ENCODE results near the gene RAB1A.
"Not testable (repeated sequence)": the region's sequence is repeated elsewhere in the genome, so short reads cannot be mapped to it uniquely, and the experiment has no call there.

The RAB1A gene

DNA sequence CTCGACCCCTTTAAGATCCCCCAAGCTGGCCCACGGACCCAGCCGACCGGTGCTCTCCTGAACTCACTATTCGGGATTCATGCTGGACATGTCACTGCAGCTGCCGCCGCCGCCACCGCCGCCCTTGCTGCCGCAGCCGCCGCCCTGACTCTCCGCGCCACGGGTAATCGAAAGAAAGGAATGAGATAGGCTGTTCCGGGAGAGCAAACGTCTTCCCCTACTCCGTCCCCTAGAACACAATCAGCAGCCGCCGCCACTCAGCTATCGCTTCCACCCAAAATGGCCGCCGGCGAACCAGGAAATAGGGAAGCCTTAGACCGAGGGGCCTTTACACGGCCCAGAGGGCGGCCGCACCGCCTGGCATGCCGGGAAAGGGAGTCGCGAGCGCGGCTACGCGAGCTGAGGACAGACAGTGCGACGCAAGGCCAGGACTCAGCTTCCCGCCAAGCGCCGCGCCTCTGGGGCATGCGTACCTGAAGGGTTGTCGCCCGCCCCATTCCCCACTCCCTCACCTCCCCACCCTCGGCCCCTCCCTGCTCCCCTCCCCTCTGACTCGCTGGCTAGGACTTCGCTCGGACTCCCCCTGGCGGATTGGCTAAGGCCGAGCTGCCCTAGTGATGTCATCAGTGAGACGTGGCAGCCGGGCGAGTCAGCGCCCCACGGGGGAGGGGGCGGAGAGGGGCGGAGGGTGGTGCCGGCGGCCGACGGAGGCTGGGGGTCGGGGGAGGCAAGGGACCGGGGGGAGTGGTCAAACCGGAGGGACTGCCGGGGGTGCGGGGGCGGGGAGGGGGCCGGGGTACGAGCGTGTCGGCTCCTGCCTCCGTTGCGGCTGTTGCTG is at the start of gene RAB1A:
Gene RAB1A (minus strand): TSS at position 281 of the 838 bp plus-strand sequence. CDS start 191 bp downstream, at position 90.
- DNase-seq (ENCODE audit: low read depth, low spot score), result peak; percentile 100

- peak; percentile 50 for DNase-seq (ENCODE audit: low read depth, low spot score)
Observed at GRCh38 chr2:65177751-65178442, 48.0 kb upstream of the RAB1A start.

DNA sequence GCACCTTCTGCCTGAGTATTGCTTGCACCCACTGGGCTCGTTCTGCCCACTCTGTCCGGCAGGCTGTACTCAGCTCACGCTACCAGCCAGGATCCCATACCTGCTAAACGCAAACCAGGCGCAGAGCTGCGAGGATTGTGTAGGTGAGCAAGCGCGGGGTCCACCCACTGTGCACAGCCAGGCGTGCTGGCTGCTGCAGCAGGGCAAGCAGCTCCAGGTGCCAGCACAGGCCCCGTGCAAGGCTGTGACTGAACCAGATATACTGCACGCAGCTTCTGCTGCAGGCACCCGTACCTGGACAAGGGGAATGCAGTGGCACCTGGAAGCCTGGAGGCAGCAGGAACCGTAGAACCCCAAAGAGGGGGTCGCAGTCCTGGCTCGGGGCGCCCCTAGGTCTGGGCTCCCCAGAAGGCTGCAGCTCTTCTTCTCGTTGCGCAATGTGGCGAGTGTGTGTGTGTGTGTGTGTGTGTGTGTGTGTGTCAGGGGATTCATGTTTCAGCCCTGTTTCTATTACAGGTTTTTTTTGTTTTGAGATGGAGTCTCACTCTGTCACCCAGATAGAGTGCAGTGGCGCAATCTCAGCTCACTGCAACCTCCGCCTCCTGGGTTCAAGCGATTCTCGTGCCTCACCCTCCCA is 46.1 kb upstream of the RAB1A start:
- DNase-seq (ENCODE audit: low read depth, low spot score), result no peak

- DNase-seq (ENCODE audit: low read depth, low spot score), result peak; percentile 28
Observed at GRCh38 chr2:65174031-65174430, 44.1 kb upstream of the RAB1A start.

GRCh38 chr2:65172994-65173790 is 43.3 kb upstream of the RAB1A start:
- DNase-seq (ENCODE audit: low read depth, low spot score), result no peak

- DNase-seq (ENCODE audit: low read depth, low spot score), result not testable (repeated sequence)
Observed at GRCh38 chr2:65170611-65171477, 40.9 kb upstream of the RAB1A start.

- DNase-seq (ENCODE audit: low read depth, low spot score), result no peak
Observed at GRCh38 chr2:65169760-65170136, 39.8 kb upstream of the RAB1A start.

DNA sequence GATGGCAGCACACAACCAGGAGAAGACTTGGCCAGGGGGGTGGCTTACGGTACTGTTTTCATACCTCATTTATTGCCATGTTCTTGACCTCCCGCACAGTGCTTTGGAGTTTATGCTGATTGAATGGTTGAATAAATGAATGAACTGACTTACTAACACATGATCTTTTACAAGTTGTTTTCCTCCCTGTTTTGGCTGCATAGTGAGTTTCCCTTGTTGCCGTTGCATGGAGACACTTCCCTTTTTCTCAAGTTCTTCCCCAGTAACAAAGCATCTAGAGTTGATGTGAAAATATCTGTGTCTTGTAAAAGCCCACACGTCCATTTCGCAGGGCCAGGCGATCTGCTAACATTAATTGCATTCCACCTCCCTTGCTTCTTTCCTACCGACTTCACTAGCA is 35.7 kb upstream of the RAB1A start:
- DNase-seq (ENCODE audit: low read depth, low spot score), result no peak

GRCh38 chr2:65164426-65164891 is 34.6 kb upstream of the RAB1A start:
- DNase-seq (ENCODE audit: low read depth, low spot score), result peak; percentile 48

GRCh38 chr2:65161551-65162100 is 31.7 kb upstream of the RAB1A start:
- DNase-seq (ENCODE audit: low read depth, low spot score), result no peak

DNA sequence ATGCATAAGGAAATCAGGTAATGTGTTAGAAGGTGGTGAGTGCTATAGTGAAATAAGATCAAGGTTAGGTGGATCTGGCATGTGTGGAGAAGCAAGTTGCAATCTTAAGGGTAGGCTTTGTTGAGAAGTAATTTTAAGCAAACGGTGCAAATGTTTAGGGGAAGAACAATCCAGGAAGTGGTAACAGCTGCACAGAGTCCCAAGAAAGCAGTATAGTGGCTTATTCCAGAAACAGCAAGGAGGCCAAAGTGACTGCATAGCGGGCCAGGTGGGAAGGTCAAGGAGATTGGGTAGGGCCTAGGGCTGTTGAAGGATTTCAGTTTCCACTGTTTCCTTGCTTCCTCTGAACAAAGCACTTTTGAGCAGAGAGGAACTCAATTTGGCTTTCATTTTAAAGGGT is 30.0 kb upstream of the RAB1A start:
- no peak for DNase-seq (ENCODE audit: low read depth, low spot score)

- DNase-seq (ENCODE audit: low read depth, low spot score), result no peak
Observed at GRCh38 chr2:65159261-65159660, 29.4 kb upstream of the RAB1A start.

DNA sequence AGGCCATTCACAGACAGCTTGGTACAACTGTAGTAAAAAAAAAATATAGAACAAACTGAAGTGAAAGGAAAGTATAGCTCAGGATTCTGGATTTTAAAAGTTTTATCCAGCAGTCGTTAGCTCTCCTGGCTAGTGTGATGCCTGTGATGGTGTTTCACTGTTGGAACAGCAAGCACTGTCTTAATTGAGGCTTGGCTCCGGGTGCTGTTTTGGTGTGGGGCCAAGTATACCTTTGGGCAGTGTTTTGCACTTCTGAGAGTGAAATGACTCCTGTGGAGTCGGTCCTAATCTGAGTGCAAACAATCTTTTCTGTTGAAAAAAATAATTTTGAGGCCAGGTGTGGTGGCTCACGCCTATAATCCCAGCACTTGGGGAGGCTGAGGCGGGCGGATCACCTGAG is 28.7 kb upstream of the RAB1A start:
- no peak for DNase-seq (ENCODE audit: low read depth, low spot score)

- DNase-seq (ENCODE audit: low read depth, low spot score), result not testable (repeated sequence)
Observed at GRCh38 chr2:65157856-65158255, 27.9 kb upstream of the RAB1A start.

DNA sequence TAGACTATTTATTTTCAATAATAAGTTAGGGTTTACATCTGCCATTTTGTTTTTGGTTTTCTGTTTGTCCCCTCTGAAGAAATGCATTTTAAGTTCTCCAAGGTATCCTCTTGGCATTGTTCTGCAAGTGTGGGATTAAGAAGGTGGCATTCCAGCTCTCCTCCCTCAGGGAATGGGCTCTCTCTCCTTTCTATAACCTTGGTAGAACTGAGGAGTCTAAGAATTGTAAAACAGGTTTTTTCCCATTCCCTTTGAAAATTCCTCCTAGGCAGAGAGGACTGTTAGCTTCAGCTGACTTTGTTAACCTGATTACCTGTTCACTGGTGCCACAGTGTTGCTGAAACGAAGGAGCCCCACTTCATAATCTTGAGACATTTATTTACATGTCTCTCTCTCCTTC is 26.1 kb upstream of the RAB1A start:
- DNase-seq (ENCODE audit: low read depth, low spot score), result no peak

DNA sequence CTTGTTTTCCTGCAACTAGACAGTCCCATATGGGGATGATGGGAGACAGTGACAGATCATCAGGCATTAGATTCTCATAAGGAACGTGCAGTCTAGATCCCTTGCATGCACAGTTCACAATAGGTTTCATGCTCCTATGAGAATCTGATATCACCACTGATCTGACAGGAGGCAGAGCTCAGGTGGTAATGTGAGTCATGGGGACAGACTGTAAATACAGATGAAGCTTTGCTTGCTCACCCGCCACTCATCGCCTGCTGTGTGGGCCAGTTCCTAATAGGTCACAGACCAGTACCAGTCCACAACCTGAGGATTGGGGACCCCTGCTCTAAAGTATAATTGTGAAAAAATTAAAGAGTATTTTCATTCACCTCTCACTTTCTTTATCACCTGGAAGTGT is 23.6 kb upstream of the RAB1A start:
- DNase-seq (ENCODE audit: low read depth, low spot score), result no peak

- DNase-seq (ENCODE audit: low read depth, low spot score), result no peak
Observed at GRCh38 chr2:65146078-65146477, 16.2 kb upstream of the RAB1A start.

GRCh38 chr2:65144571-65144970 is 14.7 kb upstream of the RAB1A start:
- DNase-seq (ENCODE audit: low read depth, low spot score), result no peak

DNA sequence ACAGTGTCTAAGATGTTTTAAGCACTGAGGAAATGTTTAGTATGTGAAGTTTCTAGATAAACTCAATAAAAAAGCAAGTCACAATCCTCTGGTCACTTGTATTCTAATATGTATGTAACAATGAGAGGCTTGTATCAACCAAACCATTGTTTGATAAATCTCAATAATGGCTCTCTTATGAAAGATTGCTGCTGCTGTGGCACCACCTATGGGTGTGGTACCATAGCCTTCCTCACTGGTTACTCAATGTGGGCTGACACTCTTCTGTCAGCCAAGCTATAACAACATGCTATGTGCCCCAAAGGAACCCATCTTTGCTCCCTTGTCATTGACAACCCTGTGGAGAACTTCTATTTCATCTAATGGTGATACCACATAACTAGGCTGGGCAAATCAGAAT is 12.6 kb upstream of the RAB1A start:
- DNase-seq (ENCODE audit: low read depth, low spot score), result no peak

GRCh38 chr2:65137197-65137775 is 7.4 kb upstream of the RAB1A start:
- no peak for DNase-seq (ENCODE audit: low read depth, low spot score)

All from astrocyte of the hippocampus (primary cell).